Stimulated activated CD4-positive, alpha-beta T cell treated with anti-CD3 and anti-CD28 coated beads, TNF-alpha, amount 100 ng/mL, for 48 hours (primary cell): ENCODE measurements around the gene APBB2.
"Not testable (repeated sequence)": the region's sequence is repeated elsewhere in the genome, so short reads cannot be mapped to it uniquely, and the experiment has no call there.

ENCODE experiments used
- DNase-seq, 3 donors: peaks; one replicate each; pipeline ENCODE4 v3.0.0-alpha.2; 2020; ENCODE audit warnings: low read depth in 3 of 3

APBB2 gene

GRCh38 chr4:41061482-41062185, 152.7 kb downstream of the APBB2 start:
- no peak for DNase-seq

GRCh38 chr4:41060352-41061334, 153.7 kb downstream of the APBB2 start:
- DNase-seq = no peak

GRCh38 chr4:41059411-41059810, 154.9 kb downstream of the APBB2 start:
- not testable (repeated sequence) for DNase-seq

- no peak for DNase-seq
These were observed 155.9 kb downstream of the APBB2 start for GRCh38 chr4:41058426-41058825.

GRCh38 chr4:41057467-41057866, 156.9 kb downstream of the APBB2 start:
- no peak for DNase-seq

GRCh38 chr4:41052287-41052686, 162.1 kb downstream of the APBB2 start:
- DNase-seq = no peak

- DNase-seq = no peak
These were observed 163.2 kb downstream of the APBB2 start for GRCh38 chr4:41050880-41051775.

- DNase-seq = no peak
These were observed 164.2 kb downstream of the APBB2 start for GRCh38 chr4:41050116-41050515.

GRCh38 chr4:41049176-41049575, 165.2 kb downstream of the APBB2 start:
- DNase-seq = not testable (repeated sequence)

GRCh38 chr4:41044791-41045190, 169.6 kb downstream of the APBB2 start:
- DNase-seq = no peak

GRCh38 chr4:41044165-41044564, 170.2 kb downstream of the APBB2 start:
- no peak for DNase-seq

GRCh38 chr4:41043465-41043864, 170.9 kb downstream of the APBB2 start:
- no peak for DNase-seq

GRCh38 chr4:41041551-41041950, 172.8 kb downstream of the APBB2 start:
- no peak for DNase-seq

- no peak for DNase-seq
These were observed 175.0 kb downstream of the APBB2 start for GRCh38 chr4:41039317-41039716.

GRCh38 chr4:41038304-41038703, 176.0 kb downstream of the APBB2 start:
- DNase-seq = no peak

- DNase-seq = no peak
These were observed 185.2 kb downstream of the APBB2 start for GRCh38 chr4:41029098-41029497.

- no peak for DNase-seq
These were observed 185.8 kb downstream of the APBB2 start for GRCh38 chr4:41028392-41029076.

- DNase-seq = no peak
These were observed 187.4 kb downstream of the APBB2 start for GRCh38 chr4:41026971-41027370.

- DNase-seq = no peak
These were observed 188.5 kb downstream of the APBB2 start for GRCh38 chr4:41025824-41026223.

GRCh38 chr4:41024556-41025491, 189.5 kb downstream of the APBB2 start:
- DNase-seq = no peak
